Non-pigmented ciliary epithelial cell (primary cell): ENCODE measurements around the gene PREX1.
"Not testable (repeated sequence)": the region's sequence is repeated elsewhere in the genome, so short reads cannot be mapped to it uniquely, and the experiment has no call there.

Experiments
- DNase-seq: peaks from one replicate; pipeline ENCODE4 v3.0.0-alpha.2; 2010; ENCODE audit warnings: low read depth

PREX1 gene

GRCh38 chr20:48847498-48848205 is 19.9 kb upstream of the PREX1 start:
- no peak for DNase-seq

DNA sequence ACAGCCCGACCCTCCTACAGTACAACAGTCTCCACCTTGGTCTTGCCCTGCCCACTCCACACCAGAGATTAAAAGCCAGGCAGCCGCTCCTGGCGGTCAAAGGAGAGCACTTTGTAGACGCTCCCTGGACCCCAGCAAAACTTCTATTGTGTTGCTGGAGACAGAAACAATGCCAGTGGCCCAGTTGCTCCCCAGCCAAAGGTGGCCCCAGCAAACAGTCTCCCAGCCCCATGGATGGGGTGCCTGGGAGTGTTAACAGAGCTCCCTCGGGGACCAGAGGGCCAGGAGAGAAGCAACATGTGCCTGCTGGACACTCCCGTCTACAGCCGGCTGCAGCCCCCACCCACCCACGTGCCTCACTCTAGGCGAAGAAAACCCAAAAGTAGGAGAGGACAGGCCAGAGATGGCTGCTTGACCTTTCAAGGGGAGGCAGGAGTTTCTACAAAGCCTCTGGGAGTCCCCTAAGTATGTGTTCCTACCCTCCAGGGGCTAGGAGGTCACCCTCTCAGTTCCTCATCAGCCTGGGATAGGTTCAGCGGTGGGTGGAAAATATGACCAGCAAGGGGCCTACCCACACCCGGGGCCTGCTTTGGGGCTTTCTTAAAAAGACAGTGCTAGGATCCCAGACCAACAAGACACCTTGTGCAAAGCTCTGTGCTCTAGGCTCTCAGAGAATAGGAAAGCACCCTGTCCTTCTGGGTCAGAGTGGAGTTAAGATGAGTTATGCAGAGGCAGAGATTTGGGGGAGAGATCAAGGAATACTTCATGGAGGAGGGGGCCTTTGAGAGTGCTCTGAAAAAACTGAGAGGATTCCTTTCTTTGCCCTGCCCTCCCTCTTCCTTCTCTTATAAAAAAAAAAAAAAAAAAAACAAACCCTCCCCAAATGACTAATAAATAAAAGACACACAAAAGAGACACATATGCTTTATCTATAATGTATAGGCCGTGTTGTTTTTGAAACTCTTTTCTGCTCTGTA is 19.0 kb upstream of the PREX1 start:
- no peak for DNase-seq

GRCh38 chr20:48845721-48846306 is 18.0 kb upstream of the PREX1 start:
- DNase-seq: no peak

DNA sequence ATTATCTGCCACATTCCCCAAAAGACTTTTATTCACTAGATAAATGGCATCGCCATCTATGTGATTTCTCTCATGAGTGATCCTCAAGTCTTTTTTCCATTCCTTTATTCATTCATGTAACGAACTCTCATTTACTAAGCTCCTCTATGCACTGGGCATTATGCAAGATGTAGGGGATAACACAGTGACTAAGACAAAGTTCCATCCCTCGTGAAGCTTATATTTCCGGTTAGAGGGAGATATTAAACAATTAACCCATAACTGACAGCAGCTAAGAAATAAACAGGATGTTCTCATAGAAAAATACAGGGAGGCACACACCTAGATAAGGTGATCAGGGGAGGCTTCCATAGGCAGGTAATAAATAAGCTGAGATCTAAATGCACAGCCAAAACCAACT is 17.2 kb upstream of the PREX1 start:
- no peak for DNase-seq

- DNase-seq: not testable (repeated sequence)
These were observed 16.1 kb upstream of the PREX1 start for GRCh38 chr20:48843896-48844295.

- DNase-seq: no peak
These were observed 15.4 kb upstream of the PREX1 start for GRCh38 chr20:48843057-48843806.

GRCh38 chr20:48841875-48842529 is 14.2 kb upstream of the PREX1 start:
- DNase-seq: peak; percentile 63

- no peak for DNase-seq
These were observed 13.5 kb upstream of the PREX1 start for GRCh38 chr20:48841196-48841874.

GRCh38 chr20:48839154-48839917 is 11.5 kb upstream of the PREX1 start:
- DNase-seq: no peak

GRCh38 chr20:48837014-48837413 is 9.2 kb upstream of the PREX1 start:
- DNase-seq: no peak

DNA sequence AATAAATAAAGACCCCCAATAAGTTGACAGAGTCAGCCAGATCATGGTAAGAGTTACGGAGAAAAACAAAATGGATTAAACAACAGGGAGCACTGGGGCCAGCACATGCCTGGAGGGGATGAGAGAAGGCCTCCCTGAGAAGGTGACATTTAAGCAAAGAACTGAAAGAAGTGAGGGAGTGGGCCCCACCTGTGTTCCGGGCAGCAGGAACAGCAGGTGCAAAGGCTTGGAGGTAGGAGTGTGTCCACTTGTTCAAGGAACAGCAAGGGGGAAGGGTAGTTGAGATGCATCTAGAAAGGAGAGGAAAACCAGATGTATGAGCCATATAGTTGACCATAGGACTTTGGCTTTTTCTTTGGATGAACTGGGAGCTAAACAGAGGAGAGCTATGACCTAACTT is 7.6 kb upstream of the PREX1 start:
- DNase-seq: no peak

GRCh38 chr20:48834278-48834677 is 6.5 kb upstream of the PREX1 start:
- no peak for DNase-seq

DNA sequence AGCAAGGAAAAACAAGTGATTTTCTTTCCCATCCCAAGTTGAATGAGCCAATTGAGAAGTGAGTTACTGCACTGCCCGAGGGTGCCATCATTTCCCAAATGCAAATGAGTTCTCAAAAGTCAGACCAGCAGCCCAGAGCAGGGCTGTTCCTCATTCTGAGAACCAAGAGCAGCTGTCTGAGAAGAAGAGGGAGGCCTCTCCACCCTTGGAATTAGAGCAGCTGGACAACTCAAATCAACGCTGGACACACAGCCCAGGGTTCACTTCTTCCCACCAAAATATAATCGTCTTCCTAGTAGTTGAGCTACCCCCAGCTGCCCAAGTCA is 4.6 kb upstream of the PREX1 start:
- no peak for DNase-seq

DNA sequence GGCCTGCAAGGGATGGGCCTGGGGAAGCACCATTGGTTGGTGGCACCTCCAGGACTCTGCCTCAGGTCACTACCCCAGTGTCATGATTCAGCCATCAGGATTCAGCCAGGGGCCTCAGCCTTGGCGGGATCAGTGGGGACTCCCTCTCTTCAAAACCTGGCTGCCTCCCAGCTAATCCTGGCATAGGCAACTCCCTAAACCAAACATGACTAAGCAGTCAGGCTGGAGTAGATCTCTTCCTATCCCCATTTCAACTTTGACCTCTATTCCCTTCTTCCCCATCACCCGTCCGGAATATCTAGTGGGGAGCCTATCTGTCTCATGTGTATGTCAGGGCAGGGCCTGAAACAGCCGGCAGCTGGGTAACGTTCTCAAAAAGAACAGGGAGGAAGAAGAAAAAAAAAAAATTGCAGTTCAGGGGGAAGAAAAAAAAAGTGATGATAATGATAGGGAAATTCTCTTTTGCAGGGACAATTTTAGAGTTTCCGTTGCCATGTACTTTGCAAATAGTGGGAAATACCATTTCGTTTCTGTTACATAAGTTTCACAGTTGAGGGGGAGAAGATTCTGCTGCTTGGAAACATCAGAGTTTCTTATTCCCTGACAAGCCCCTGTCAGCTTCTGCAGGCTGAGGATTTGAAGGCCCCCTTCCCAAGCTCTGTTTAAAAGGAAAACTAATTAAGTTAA is 4.1 kb upstream of the PREX1 start:
- DNase-seq: no peak

DNA sequence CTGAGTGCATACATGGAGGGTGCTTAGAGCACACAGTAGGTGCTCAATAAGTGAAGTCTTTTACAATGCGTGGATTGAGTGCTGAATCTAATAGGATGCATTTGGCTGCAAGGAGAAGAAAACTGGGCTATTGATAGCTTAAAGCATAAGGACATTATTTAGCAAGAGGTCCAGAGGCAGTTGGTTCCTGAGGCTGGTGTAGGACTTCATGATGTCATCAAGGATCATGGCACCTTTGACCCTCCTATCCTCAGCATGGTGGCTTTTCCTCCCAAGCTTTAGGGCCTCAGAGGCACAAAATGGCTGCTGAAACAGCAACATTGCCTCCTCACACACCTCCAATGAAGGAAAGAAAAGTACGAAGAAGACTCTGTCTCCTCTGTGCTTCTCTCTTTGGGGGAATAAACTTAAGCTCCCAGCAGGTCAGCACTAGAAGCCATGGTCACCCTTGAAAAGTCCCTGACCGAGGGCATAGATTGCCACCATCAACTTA is 3.1 kb upstream of the PREX1 start:
- DNase-seq: no peak

GRCh38 chr20:48829940-48830339 is 2.1 kb upstream of the PREX1 start:
- DNase-seq: no peak

DNA sequence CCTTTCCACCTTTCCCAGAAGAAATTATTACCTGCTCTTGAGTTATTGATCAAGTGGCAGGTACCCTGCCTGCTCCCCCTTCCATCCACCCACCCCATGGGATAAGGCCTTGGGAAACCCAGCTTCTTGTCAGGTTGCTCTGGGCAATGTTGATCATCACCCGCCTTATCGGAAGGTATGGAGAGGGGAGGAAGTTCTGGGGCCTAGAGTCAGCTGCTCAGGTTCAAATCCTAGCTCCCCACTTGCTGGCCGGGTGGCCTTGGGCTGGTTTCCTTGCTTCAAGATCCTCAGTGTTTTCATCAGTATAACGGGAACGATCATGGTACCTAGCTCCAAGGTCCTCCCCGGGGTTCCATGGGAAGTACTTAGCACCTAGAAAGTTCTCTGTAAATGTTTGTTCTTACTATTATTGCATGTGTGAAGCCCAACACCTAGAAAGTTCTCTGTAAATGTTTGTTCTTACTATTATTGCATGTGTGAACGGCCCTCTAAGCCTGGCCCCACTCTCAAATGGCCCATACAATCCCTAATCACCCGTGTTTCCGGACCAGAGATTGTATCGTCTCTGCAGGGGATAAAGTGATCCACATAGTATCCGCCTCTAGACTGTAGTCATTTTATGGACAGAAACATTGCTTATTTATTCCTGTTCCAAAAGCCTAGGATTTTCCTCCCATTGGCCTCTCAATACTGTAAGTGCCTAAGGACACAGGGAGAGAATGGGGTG is 1.1 kb upstream of the PREX1 start:
- DNase-seq: no peak

DNA sequence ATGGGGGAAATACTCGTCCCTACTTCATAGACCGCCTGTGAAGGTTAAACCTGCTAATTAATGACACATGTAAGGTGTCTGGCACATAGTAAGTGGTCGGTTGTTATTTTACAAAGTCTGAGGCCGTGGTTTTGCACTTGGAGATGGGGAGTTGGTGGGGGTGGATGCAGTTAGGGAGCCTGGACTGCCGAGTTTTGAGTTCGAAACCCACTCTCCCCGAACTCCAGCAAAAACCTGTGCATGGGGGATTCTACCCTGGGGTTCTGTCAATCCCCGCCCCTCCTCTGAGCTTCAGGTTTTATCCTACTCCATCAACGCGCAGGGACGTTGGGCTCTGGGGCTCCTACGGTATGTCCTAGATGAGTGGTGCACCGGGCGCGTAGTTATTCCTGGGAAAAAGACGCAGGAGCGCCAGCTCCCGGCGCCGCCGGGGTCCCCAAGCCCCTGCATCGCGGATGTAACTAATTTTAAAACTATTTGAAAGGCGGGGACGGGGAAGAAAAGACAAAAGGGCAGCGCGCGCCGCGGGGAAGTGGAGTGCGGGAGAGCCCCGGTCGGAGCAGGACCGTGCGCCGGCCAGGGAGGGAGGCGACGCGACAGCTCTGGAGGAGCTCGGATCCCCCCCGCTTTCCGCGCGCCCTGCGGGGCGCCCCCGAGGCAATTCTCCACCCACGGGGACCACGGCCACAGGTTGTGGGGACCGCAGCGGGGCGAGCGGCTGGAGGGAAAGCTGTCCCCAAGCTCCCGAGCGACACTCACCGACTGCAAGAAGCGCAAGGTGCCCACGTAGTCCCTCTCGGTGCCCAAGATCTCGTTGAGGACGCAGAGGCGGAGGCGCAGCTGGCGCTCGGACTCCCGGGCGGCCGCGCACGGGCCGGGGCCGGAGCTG is 672 bp downstream of the PREX1 start:
- DNase-seq: no peak
